ENCODE data around the gene FBXO22. TPM values are rescaled to one million over a fixed set of nuclear protein-coding genes. Genes with fewer than 3 reads are reported as not detected.
"Not testable (repeated sequence)": the region's sequence is repeated elsewhere in the genome, so short reads cannot be mapped to it uniquely, and the experiment has no call there.

Gene FBXO22
- total RNA-seq, 2 donors from 2014 or later: 40.3 to 104 TPM

DNA sequence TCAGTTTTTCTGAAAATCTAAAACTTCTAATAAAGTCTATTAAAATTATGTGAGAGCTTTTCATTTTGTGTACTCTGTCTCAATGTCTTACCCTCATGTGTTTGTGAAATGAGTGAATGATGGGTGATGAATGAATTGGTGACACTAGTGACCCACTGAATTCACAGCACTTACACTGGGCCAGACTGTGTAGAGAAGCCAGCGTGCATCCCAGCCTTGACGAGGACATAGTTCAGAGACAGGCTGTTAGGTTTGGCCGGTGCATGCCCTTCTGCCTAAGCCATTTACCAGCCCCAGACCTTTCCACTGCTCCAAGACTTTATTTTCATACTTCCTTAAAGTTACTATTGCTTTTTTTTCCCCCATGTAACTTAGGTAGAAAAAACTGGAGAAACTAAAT, 38.8 kb downstream of the FBXO22 start:
- H3K27ac Mint-ChIP-seq: no peak overlapping the region
- peaks cover 13 to 17% of the 10 kb centered on the region in 2 donors for H3K9me3 Mint-ChIP-seq
- H3K36me3 Mint-ChIP-seq: peaks cover 13 to 14% of the 10 kb centered on the region in 2 donors
- DNase-seq (ENCODE audit: low spot score in 2 of 2) (no peak), ATAC-seq (no peak)

DNA sequence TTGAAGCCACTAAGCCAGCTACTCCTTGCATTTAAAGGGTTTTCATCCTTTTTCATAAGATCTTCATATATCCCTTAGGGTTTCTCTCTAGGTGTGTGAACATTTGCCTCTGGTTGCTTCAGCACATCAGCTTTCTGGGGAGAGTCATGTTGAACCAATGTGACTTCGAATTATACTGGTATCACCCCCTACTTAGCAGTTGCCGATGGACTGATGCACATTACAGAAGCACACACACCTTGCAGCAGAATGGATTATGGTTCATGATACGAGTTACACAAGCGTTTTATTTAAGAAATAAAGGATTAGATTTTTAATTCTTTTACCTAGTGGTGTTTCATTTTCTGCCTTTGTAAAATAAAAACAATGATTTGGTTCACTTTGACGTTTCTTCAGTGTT, 39.6 kb downstream of the FBXO22 start:
- ATAC-seq (no peak), DNase-seq (ENCODE audit: low spot score in 2 of 2) (no peak)
- peaks cover 6 to 11% of the 10 kb centered on the region in 2 donors for H3K9me3 Mint-ChIP-seq
- no peak overlapping the region for H3K27ac Mint-ChIP-seq
- H3K36me3 Mint-ChIP-seq: peaks cover 5 to 6% of the 10 kb centered on the region in 2 donors

- Mint-ChIP-seq H3K27ac (no peak overlapping the region), H3K9me3 (peaks cover under 1 to 6% of the 10 kb centered on the region in 2 donors), H3K36me3 (peaks cover 0 to 1% of the 10 kb centered on the region in 2 donors)
- ATAC-seq (no peak), DNase-seq (ENCODE audit: low spot score in 2 of 2) (no peak)
Measured at GRCh38 chr15:75943713-75944215, 40.1 kb downstream of the FBXO22 start.

- Mint-ChIP-seq H3K36me3 (no peaks in the 10 kb centered on the region), H3K9me3 (no peaks in the 10 kb centered on the region), H3K27ac (no peak overlapping the region)
- no peak for ATAC-seq
- no peak for DNase-seq (ENCODE audit: low spot score in 2 of 2)
Measured at GRCh38 chr15:75945953-75946352, 42.3 kb downstream of the FBXO22 start.

DNA sequence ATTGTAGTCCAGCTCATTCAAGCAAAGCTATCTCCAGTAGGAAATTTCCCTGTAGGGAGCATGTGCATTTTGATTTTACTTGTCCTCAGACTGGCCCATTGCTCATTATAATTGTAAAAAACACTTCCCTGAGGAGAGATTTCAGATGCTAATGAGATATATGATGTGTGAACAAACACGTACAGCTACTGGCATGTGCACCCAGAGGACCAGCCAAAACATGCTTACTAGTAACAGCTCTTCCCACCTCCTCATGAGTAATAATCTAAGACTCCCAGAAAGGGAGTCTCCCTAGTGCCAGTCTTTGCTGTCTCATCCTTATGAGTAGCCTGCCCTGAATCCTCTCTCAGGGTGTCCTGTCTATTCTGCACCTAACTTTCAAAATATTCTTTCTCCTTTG, 43.4 kb downstream of the FBXO22 start:
- Mint-ChIP-seq H3K36me3 (no peaks in the 10 kb centered on the region), H3K9me3 (no peaks in the 10 kb centered on the region), H3K27ac (no peak overlapping the region)
- ATAC-seq (peak in 1 of 2 donors; percentile 37), DNase-seq (ENCODE audit: low spot score in 2 of 2) (no peak)

- Mint-ChIP-seq H3K36me3 (no peaks in the 10 kb centered on the region), H3K27ac (no peak overlapping the region), H3K9me3 (no peaks in the 10 kb centered on the region)
- no peak for DNase-seq (ENCODE audit: low spot score in 2 of 2)
- no peak for ATAC-seq
Measured at GRCh38 chr15:75948761-75949296, 45.2 kb downstream of the FBXO22 start.

- Mint-ChIP-seq H3K27ac (no peak overlapping the region), H3K36me3 (no peaks in the 10 kb centered on the region), H3K9me3 (no peaks in the 10 kb centered on the region)
- ATAC-seq: no peak
- DNase-seq (ENCODE audit: low spot score in 2 of 2): no peak
Measured at GRCh38 chr15:75952525-75952924, 48.8 kb downstream of the FBXO22 start.

GRCh38 chr15:75955720-75956119, 52.0 kb downstream of the FBXO22 start:
- Mint-ChIP-seq H3K27ac (no peak overlapping the region), H3K9me3 (no peaks in the 10 kb centered on the region), H3K36me3 (no peaks in the 10 kb centered on the region)
- DNase-seq (ENCODE audit: low spot score in 2 of 2): no peak
- ATAC-seq: no peak

GRCh38 chr15:75961331-75961730, 57.7 kb downstream of the FBXO22 start:
- DNase-seq (ENCODE audit: low spot score in 2 of 2) (no peak), ATAC-seq (no peak)
- H3K36me3 Mint-ChIP-seq: no peaks in the 10 kb centered on the region
- H3K27ac Mint-ChIP-seq: no peak overlapping the region
- H3K9me3 Mint-ChIP-seq: no peaks in the 10 kb centered on the region

GRCh38 chr15:75966073-75966472, 62.4 kb downstream of the FBXO22 start:
- Mint-ChIP-seq H3K9me3 (no peaks in the 10 kb centered on the region), H3K27ac (no peak overlapping the region), H3K36me3 (no peaks in the 10 kb centered on the region)
- ATAC-seq (no peak), DNase-seq (ENCODE audit: low spot score in 2 of 2) (no peak)

- not testable (repeated sequence) for H3K27ac Mint-ChIP-seq; DNase-seq (ENCODE audit: low spot score in 2 of 2); H3K9me3 Mint-ChIP-seq; H3K36me3 Mint-ChIP-seq; ATAC-seq
Measured at GRCh38 chr15:75976766-75977165, 73.1 kb downstream of the FBXO22 start.

GRCh38 chr15:75981149-75981815, 77.6 kb downstream of the FBXO22 start:
- ATAC-seq (no peak), DNase-seq (ENCODE audit: low spot score in 2 of 2) (no peak)
- H3K36me3 Mint-ChIP-seq: no peaks in the 10 kb centered on the region
- H3K9me3 Mint-ChIP-seq: no peaks in the 10 kb centered on the region
- H3K27ac Mint-ChIP-seq: no peak overlapping the region

- no peaks in the 10 kb centered on the region for H3K36me3 Mint-ChIP-seq
- DNase-seq (ENCODE audit: low spot score in 2 of 2) (no peak), ATAC-seq (no peak)
- H3K9me3 Mint-ChIP-seq: no peaks in the 10 kb centered on the region
- H3K27ac Mint-ChIP-seq: no peak overlapping the region
Measured at GRCh38 chr15:75982468-75982867, 78.8 kb downstream of the FBXO22 start.

- not testable (repeated sequence) for DNase-seq (ENCODE audit: low spot score in 2 of 2); ATAC-seq; H3K9me3 Mint-ChIP-seq; H3K27ac Mint-ChIP-seq; H3K36me3 Mint-ChIP-seq
Measured at GRCh38 chr15:75984706-75985105, 81.0 kb downstream of the FBXO22 start.

- Mint-ChIP-seq H3K27ac (no peak overlapping the region), H3K9me3 (no peaks in the 10 kb centered on the region), H3K36me3 (no peaks in the 10 kb centered on the region)
- no peak for DNase-seq (ENCODE audit: low spot score in 2 of 2)
- ATAC-seq: no peak
Measured at GRCh38 chr15:75985971-75986370, 82.3 kb downstream of the FBXO22 start.

DNA sequence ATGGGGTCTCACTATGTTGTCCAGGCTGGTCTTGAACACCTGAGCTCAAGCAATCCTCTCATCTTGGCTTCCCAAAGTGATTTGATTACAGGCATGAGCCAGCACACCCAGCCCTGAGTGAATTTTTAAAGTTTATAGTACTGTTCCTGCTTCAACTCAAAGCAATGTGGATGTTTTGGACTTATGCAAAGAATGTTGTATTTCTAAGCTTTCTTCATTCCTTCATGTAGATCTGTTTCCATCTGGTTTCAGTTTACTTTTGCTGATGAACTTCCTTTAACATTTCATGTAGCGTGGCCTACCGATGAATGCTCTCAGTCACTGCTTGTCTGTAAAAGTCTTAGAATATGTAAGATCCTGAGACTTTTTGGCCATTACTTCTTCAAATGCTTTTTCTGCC, 85.4 kb downstream of the FBXO22 start:
- H3K9me3 Mint-ChIP-seq: no peaks in the 10 kb centered on the region
- ATAC-seq (no peak), DNase-seq (ENCODE audit: low spot score in 2 of 2) (no peak)
- H3K36me3 Mint-ChIP-seq: peaks cover 0 to under 1% of the 10 kb centered on the region in 2 donors
- no peak overlapping the region for H3K27ac Mint-ChIP-seq

GRCh38 chr15:75989875-75990274, 86.2 kb downstream of the FBXO22 start:
- no peaks in the 10 kb centered on the region for H3K9me3 Mint-ChIP-seq
- DNase-seq (ENCODE audit: low spot score in 2 of 2) (no peak), ATAC-seq (no peak)
- H3K36me3 Mint-ChIP-seq: peaks cover 0 to 5% of the 10 kb centered on the region in 2 donors
- H3K27ac Mint-ChIP-seq: no peak overlapping the region
